AG09309 (cell line): ENCODE data around the gene CD63.

ENCODE experiments used
- DNase-seq: peaks from one replicate; pipeline ENCODE4 v3.0.0-alpha.2; 2010; ENCODE audit warnings: low read depth
- H3K4me3 ChIP-seq: 2 replicates; pipeline ENCODE4 v1.5.1; 2011; ENCODE audit warnings: mild to moderate bottlenecking, low read depth, low read length, moderate library complexity; ENCODE audit not compliant: control insufficient read depth
- TF ChIP-seq, protein P1 (sequence below): IDR thresholded peaks from 2 replicates; pipeline ENCODE4 v1.5.1; 2011; ENCODE audit warnings: mild to moderate bottlenecking, low read depth, low read length, inconsistent platforms; ENCODE audit not compliant: insufficient read depth, control insufficient read depth; ENCODE audit errors: missing control alignments

CD63 gene

DNA sequence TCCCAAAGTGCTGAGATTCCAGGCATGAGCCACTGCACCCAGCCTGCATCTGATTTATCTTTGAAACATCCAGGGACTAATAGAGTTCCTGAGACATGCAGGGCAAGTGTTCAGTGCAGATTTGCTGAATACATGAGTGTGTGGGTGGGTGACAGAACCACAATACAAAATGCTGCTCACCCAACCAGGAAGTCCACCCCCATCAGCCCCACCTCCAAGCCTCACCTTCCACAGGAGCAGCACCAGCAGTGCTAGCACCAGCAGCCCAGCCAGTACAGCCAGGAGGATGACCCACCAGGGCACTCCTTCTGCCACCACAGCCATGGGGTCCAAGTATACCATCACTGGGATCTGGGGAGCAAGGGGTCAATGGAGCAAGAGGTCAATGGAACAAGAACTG lies 41.1 kb downstream of the CD63 start:
- TF ChIP-seq, protein P1, sequence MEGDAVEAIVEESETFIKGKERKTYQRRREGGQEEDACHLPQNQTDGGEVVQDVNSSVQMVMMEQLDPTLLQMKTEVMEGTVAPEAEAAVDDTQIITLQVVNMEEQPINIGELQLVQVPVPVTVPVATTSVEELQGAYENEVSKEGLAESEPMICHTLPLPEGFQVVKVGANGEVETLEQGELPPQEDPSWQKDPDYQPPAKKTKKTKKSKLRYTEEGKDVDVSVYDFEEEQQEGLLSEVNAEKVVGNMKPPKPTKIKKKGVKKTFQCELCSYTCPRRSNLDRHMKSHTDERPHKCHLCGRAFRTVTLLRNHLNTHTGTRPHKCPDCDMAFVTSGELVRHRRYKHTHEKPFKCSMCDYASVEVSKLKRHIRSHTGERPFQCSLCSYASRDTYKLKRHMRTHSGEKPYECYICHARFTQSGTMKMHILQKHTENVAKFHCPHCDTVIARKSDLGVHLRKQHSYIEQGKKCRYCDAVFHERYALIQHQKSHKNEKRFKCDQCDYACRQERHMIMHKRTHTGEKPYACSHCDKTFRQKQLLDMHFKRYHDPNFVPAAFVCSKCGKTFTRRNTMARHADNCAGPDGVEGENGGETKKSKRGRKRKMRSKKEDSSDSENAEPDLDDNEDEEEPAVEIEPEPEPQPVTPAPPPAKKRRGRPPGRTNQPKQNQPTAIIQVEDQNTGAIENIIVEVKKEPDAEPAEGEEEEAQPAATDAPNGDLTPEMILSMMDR, result no peak
- no peak for DNase-seq
- no peak overlapping the region for H3K4me3 ChIP-seq

GRCh38 chr12:55686366-55687010 lies 42.3 kb downstream of the CD63 start:
- no peak for DNase-seq
- no peak overlapping the region for H3K4me3 ChIP-seq
- TF ChIP-seq, protein P1, result no peak

GRCh38 chr12:55685671-55686070 lies 43.1 kb downstream of the CD63 start:
- no peak for DNase-seq
- no peak overlapping the region for H3K4me3 ChIP-seq
- TF ChIP-seq, protein P1, result no peak

DNA sequence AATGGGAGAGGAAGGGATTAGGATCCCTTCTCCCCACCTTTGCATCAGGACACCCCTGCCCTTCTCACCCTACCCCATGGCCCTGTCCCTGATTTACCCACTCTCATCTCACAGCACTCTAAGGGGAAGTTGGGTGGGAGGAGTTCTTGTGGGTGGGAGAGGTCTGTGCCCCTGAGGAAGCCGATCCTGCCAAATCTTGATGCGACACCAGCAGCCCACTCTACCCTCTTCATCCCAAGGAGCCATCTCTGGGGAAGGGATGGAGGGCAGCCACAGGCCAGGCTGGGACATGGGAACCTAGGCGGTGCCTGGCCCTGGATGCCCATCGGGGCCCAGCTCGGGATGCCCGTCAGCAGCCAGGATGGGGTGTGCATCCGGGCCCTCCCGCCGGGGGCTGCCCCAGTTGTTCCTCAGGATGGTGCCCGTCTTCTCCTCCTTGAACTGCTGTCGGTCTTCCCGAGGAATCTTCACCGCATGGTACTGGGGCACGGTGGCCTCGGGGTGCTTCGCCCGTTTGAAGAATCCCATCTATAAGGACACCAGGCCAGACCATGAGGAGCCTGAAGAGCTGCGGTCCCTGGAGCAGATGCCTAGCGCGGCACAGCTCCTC lies 43.9 kb downstream of the CD63 start:
- no peak overlapping the region for H3K4me3 ChIP-seq
- DNase-seq, result no peak
- TF ChIP-seq, protein P1, result no peak

DNA sequence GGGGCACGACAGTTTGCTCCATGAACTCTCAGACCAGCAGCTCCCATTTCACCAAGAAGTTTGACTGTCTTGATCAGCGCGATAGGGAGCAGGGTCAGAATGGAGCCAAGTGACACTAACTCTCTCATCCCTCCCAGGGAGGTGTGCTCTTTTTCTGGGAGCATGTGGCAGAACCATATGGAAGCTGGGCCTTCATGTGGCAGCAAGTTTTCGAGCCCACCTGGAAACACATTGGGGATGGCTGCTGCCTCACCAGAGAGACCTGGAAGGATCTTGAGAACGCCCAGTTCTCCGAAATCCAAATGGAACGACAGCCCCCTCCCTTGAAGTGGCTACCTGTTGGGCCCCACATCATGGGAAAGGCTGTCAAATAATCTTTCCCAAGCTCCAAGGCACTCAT lies 45.1 kb downstream of the CD63 start:
- DNase-seq, result no peak
- H3K4me3 ChIP-seq, result no peak overlapping the region
- TF ChIP-seq, protein P1, result no peak

DNA sequence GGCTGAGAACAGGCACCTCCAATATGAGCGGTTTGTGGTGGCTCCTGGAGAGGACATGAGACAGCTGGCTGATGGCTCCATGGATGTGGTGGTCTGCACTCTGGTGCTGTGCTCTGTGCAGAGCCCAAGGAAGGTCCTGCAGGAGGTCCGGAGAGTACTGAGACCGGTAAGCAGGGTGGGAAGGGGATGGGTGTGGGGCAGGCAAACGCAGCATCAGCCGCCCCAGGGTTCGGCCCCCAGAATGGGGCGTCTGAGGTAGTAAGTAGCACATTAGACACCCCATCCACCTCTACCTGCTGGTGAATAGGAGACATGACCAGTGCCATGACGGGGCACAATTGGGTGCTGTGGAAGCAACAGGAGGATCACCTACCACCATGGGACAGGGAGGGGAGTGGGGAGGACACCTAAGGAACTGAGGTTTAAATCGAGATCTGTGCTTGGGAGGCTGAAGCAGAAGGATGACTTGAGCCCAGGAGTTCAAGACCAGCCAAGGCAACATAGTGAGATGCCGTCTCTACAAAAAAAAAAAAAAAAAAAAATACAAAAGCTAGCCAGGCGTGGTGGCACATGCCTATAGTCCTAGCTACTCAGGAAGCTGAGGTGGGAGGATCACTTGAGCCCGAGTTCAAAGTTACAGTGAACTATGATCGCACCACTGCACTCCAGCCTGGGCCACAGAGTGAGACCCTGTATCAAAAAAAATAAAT lies 46.6 kb downstream of the CD63 start:
- no peak for DNase-seq
- H3K4me3 ChIP-seq, result no peak overlapping the region
- TF ChIP-seq, protein P1, result no peak
